SU-DHL-6 (cell line): ENCODE results near the gene SPINK4.

Source experiments
- H2AFZ ChIP-seq: fragments of 200-600 bp; sonication (generic); 2 replicates; pipeline ENCODE4 v1.6.1; 2014; ENCODE audit warnings: low read depth, mild to moderate bottlenecking, moderate library complexity, mixed read lengths, antibody characterized with exemption, low read length; ENCODE audit not compliant: severe bottlenecking
- H3F3A ChIP-seq: fragments of 200-600 bp; shearing (Covaris generic); 2 replicates; pipeline ENCODE4 v1.6.0; 2016; ENCODE audit warnings: antibody characterized with exemption, mild to moderate bottlenecking; ENCODE audit not compliant: insufficient read depth
- H3K27ac ChIP-seq: fragments of 200-600 bp; sonication (generic); 2 replicates; pipeline ENCODE4 v1.5.1; 2016; ENCODE audit warnings: low read depth, mild to moderate bottlenecking, low read length, moderate library complexity, mixed read lengths
- H3K27me3 ChIP-seq: fragments of 200-600 bp; sonication (generic), shearing (Covaris generic); 2 replicates; pipeline ENCODE4 v1.6.0; 2014; ENCODE audit warnings: mild to moderate bottlenecking, low read length
- H3K36me3 ChIP-seq: fragments of 200-600 bp; sonication (generic); 2 replicates; pipeline ENCODE4 v1.6.1; 2014; ENCODE audit warnings: mild to moderate bottlenecking, low read length, mixed read lengths
- H3K4me2 ChIP-seq: fragments of 300-600, 200-600 bp; shearing (Covaris generic), sonication (generic); 2 replicates; pipeline ENCODE4 v1.6.0; 2014; ENCODE audit warnings: low read length, low read depth, mild to moderate bottlenecking; ENCODE audit not compliant: poor library complexity, severe bottlenecking
- H3K4me3 ChIP-seq: fragments of 200-600 bp; sonication (generic); 2 replicates; pipeline ENCODE4 v1.5.1; 2014; ENCODE audit warnings: antibody characterized with exemption, low read length, mild to moderate bottlenecking, mixed read lengths; ENCODE audit not compliant: insufficient read depth, poor library complexity, severe bottlenecking
- H3K79me2 ChIP-seq: fragments of 200-600 bp; sonication (generic); 2 replicates; pipeline ENCODE4 v1.6.1; 2014; ENCODE audit warnings: mild to moderate bottlenecking, low read length, moderate library complexity; ENCODE audit not compliant: insufficient read depth
- H3K9ac ChIP-seq: fragments of 200-600 bp; sonication (generic); 2 replicates; pipeline ENCODE4 v1.7.0; 2014; ENCODE audit warnings: mild to moderate bottlenecking, low read length
- H3K9me2 ChIP-seq: fragments of 200-600 bp; sonication (generic); replicated peaks from 2 replicates; pipeline ENCODE4 v1.6.1; 2014; ENCODE audit warnings: low read length; ENCODE audit not compliant: insufficient read depth
- H3K9me3 ChIP-seq: fragments of 200-600 bp; sonication (generic); 2 replicates; pipeline ENCODE4 v1.6.1; 2014; ENCODE audit warnings: low read length, mixed read lengths; ENCODE audit not compliant: insufficient read depth
- H4K20me1 ChIP-seq: fragments of 200-600 bp; sonication (generic); 2 replicates; pipeline ENCODE4 v1.6.1; 2014; ENCODE audit warnings: low read depth, mild to moderate bottlenecking, antibody characterized with exemption, low read length, moderate library complexity, mixed read lengths
- EZH2phosphoT487 ChIP-seq: fragments of 200-600 bp; sonication (generic), shearing (Covaris generic); conservative IDR thresholded peaks from 2 replicates; pipeline ENCODE4 v1.6.1; 2018; ENCODE audit warnings: mild to moderate bottlenecking, antibody characterized with exemption, low read length, moderate library complexity, mixed read lengths
- TF ChIP-seq, protein P1 (sequence below): fragments of 200-600 bp; sonication (generic); IDR thresholded peaks from one replicate; pipeline ENCODE4 v1.5.1; 2017; ENCODE audit warnings: antibody characterized with exemption, mild to moderate bottlenecking, low read length, moderate library complexity; ENCODE audit not compliant: insufficient read depth, poor library complexity, severe bottlenecking

Gene SPINK4

DNA sequence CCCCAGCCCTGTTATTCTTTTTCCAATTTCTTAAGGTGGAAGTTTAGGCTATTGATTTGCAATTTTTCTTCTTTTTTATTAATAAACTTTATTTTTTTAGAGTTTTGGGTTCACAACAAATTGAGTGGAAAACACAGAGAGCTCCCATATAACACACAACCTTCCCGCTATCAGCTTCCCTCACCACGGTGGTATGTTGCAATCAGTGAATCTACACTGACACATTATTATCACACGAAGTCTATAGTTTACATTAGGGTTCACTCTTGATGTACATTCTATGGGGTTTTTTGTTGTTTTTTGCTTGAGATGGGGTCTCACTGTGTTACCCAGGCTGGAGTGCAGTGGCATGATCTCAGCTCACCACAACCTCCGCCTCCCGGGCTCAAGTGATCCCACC is 45.5 kb downstream of the SPINK4 start:
- H2AFZ ChIP-seq: no peak overlapping the region
- H3K27me3 ChIP-seq: no peaks in the 10 kb centered on the region
- no peak overlapping the region for H3K9ac ChIP-seq
- peaks cover under 1% of the 10 kb centered on the region; the same call in 1 of the 2 replicates for H3K79me2 ChIP-seq
- no peak overlapping the region for H3K4me3 ChIP-seq
- H3K27ac ChIP-seq: no peak overlapping the region
- H3K36me3 ChIP-seq: peaks cover 6% of the 10 kb centered on the region
- H3K9me2 ChIP-seq: no peaks in the 10 kb centered on the region
- H4K20me1 ChIP-seq: no peaks in the 10 kb centered on the region
- TF ChIP-seq, protein P1, sequence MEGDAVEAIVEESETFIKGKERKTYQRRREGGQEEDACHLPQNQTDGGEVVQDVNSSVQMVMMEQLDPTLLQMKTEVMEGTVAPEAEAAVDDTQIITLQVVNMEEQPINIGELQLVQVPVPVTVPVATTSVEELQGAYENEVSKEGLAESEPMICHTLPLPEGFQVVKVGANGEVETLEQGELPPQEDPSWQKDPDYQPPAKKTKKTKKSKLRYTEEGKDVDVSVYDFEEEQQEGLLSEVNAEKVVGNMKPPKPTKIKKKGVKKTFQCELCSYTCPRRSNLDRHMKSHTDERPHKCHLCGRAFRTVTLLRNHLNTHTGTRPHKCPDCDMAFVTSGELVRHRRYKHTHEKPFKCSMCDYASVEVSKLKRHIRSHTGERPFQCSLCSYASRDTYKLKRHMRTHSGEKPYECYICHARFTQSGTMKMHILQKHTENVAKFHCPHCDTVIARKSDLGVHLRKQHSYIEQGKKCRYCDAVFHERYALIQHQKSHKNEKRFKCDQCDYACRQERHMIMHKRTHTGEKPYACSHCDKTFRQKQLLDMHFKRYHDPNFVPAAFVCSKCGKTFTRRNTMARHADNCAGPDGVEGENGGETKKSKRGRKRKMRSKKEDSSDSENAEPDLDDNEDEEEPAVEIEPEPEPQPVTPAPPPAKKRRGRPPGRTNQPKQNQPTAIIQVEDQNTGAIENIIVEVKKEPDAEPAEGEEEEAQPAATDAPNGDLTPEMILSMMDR: no peak
- no peak for TF ChIP-seq EZH2phosphoT487
- H3F3A ChIP-seq: peaks cover 12% of the 10 kb centered on the region
- no peak overlapping the region for H3K4me2 ChIP-seq
- H3K9me3 ChIP-seq: no peaks in the 10 kb centered on the region

DNA sequence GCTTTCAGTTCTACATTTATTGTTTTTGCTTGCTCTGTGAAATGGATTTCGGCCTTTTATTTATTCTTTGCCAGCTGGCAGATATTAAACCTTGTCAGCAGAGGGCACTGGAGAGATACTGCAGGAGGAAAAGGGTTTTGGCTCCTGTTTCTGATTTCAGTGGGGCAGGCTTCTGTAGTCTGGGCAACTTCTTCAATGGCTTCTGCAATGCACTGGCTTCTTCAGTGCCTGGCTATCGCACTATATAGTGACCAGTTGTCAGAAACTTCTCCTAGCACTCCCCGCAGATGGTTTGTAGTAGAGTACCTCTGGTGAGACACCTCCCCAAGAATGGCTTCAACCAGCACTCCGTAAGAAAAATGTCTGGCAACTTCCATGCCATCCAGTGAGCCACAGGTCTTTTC is 47.1 kb downstream of the SPINK4 start:
- Histone ChIP-seq H3K27me3 (no peaks in the 10 kb centered on the region), H3K9ac (no peak overlapping the region), H3K4me3 (no peak overlapping the region), H3K9me2 (no peaks in the 10 kb centered on the region), H2AFZ (no peak overlapping the region), H3K27ac (no peak overlapping the region), H3K9me3 (no peaks in the 10 kb centered on the region), H4K20me1 (no peaks in the 10 kb centered on the region), H3K79me2 (peaks cover 17% of the 10 kb centered on the region), H3K36me3 (0 out of 2 replicates have a peak, but pooled peaks cover 3% of the 10 kb centered on the region), H3F3A (peaks cover 11% of the 10 kb centered on the region), H3K4me2 (no peak overlapping the region)
- TF ChIP-seq, protein P1: peak; percentile 97
- no peak for TF ChIP-seq EZH2phosphoT487

DNA sequence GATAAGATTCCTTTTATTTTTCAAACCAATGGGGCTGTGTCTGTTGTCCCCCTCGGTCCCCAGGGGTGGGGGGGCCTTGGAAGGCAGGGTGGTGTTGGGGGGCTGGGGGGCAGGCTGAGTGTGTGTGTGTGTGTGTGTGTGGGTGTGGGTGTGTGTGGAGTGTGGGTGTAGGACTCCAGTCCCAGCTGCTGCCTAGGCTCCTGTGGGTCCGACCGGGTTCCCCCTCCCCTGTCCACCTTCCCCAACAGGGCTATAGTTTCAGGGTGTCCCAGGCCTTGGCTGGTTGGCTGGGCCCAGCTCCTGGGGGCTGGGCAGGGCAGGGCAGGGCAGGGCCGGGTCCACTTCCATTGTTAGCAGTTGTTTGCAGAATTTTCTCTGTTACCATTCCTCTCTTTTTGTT is 48.3 kb downstream of the SPINK4 start:
- no peak overlapping the region for H3K9ac ChIP-seq

More for the DNA sequence above, 48.3 kb downstream of the SPINK4 start:
- Histone ChIP-seq H2AFZ (no peak overlapping the region), H3F3A (peaks cover 11% of the 10 kb centered on the region), H3K4me3 (no peak overlapping the region), H3K27ac (no peak overlapping the region), H3K27me3 (no peaks in the 10 kb centered on the region), H3K36me3 (0 out of 2 replicates have a peak, but pooled peaks cover 9% of the 10 kb centered on the region), H3K79me2 (peaks cover 28% of the 10 kb centered on the region), H3K9me2 (no peaks in the 10 kb centered on the region), H3K4me2 (no peak overlapping the region), H3K9me3 (no peaks in the 10 kb centered on the region), H4K20me1 (no peaks in the 10 kb centered on the region)
- TF ChIP-seq, protein P1: no peak
- TF ChIP-seq EZH2phosphoT487: no peak
